Stimulated activated CD8-positive, alpha-beta memory T cell treated with anti-CD3 and anti-CD28 coated beads, Interleukin-7, amount 100 ng/mL, for 24 hours (primary cell): ENCODE data around the gene TMEM123.
"Not testable (repeated sequence)": the region's sequence is repeated elsewhere in the genome, so short reads cannot be mapped to it uniquely, and the experiment has no call there.

Source experiments
- DNase-seq: peaks from one replicate; pipeline ENCODE4 v3.0.0-alpha.2; 2020; ENCODE audit warnings: low read depth

TMEM123 gene

GRCh38 chr11:102448869-102449224 is 3.7 kb downstream of the TMEM123 start:
- DNase-seq: no peak

GRCh38 chr11:102447941-102448868 is 4.4 kb downstream of the TMEM123 start:
- DNase-seq: no peak

GRCh38 chr11:102447193-102447592 is 5.4 kb downstream of the TMEM123 start:
- DNase-seq: no peak

GRCh38 chr11:102446606-102447005 is 6.0 kb downstream of the TMEM123 start:
- DNase-seq: no peak

- DNase-seq: not testable (repeated sequence)
Observed at GRCh38 chr11:102444693-102445092, 7.9 kb downstream of the TMEM123 start.

- not testable (repeated sequence) for DNase-seq
Observed at GRCh38 chr11:102444142-102444541, 8.4 kb downstream of the TMEM123 start.

GRCh38 chr11:102439063-102439363 is 13.6 kb downstream of the TMEM123 start:
- not testable (repeated sequence) for DNase-seq

- DNase-seq: no peak
Observed at GRCh38 chr11:102438311-102439062, 14.1 kb downstream of the TMEM123 start.

- no peak for DNase-seq
Observed at GRCh38 chr11:102437727-102438126, 14.8 kb downstream of the TMEM123 start.

- DNase-seq: no peak
Observed at GRCh38 chr11:102436976-102437375, 15.6 kb downstream of the TMEM123 start.

- no peak for DNase-seq
Observed at GRCh38 chr11:102436561-102436960, 16.0 kb downstream of the TMEM123 start.

GRCh38 chr11:102435688-102436087 is 16.9 kb downstream of the TMEM123 start:
- DNase-seq: no peak

GRCh38 chr11:102433571-102433970 is 19.0 kb downstream of the TMEM123 start:
- not testable (repeated sequence) for DNase-seq

- not testable (repeated sequence) for DNase-seq
Observed at GRCh38 chr11:102432560-102432959, 20.0 kb downstream of the TMEM123 start.

GRCh38 chr11:102431404-102431803 is 21.2 kb downstream of the TMEM123 start:
- no peak for DNase-seq

GRCh38 chr11:102430158-102430836 is 22.3 kb downstream of the TMEM123 start:
- no peak for DNase-seq

- no peak for DNase-seq
Observed at GRCh38 chr11:102429691-102430090, 22.9 kb downstream of the TMEM123 start.

- DNase-seq: no peak
Observed at GRCh38 chr11:102429226-102429625, 23.3 kb downstream of the TMEM123 start.

- DNase-seq: no peak
Observed at GRCh38 chr11:102428696-102429095, 23.9 kb downstream of the TMEM123 start.

GRCh38 chr11:102427068-102427467 is 25.5 kb downstream of the TMEM123 start:
- no peak for DNase-seq

- DNase-seq: no peak
Observed at GRCh38 chr11:102426570-102426969, 26.0 kb downstream of the TMEM123 start.

- DNase-seq: no peak
Observed at GRCh38 chr11:102426000-102426399, 26.6 kb downstream of the TMEM123 start.

- DNase-seq: no peak
Observed at GRCh38 chr11:102423936-102424335, 28.6 kb downstream of the TMEM123 start.
